Posterior cingulate gyrus (tissue), 11 donors: ENCODE measurements around the gene ETV6.
"Not testable (repeated sequence)": the region's sequence is repeated elsewhere in the genome, so short reads cannot be mapped to it uniquely, and the experiment has no call there.

ENCODE experiments used
- DNase-seq, 10 donors: peaks; one replicate each; pipeline versions ENCODE4 v3.0.0 to v3.0.0-alpha.2; 2020 to 2021; ENCODE audit warnings: mixed read lengths in 3 of 10
- intact Hi-C: fragments of 100-400 bp; cut with DNase I; formaldehyde crosslinking; loops from one replicate; pipeline ENCODE4 v1.15.1; 2023

Gene ETV6

GRCh38 chr12:11664101-11664500 is 14.6 kb downstream of the ETV6 start:
- no peak for DNase-seq
- intact Hi-C loops = no loop called here

- no peak for DNase-seq
- intact Hi-C loops = no loop called here
Measured at GRCh38 chr12:11666131-11667050, 16.9 kb downstream of the ETV6 start.

- no peak for DNase-seq
- intact Hi-C loops = no loop called here
Measured at GRCh38 chr12:11667171-11667570, 17.7 kb downstream of the ETV6 start.

- no peak for DNase-seq
- intact Hi-C loops = no loop called here
Measured at GRCh38 chr12:11668611-11669010, 19.1 kb downstream of the ETV6 start.

GRCh38 chr12:11669348-11669747 is 19.9 kb downstream of the ETV6 start:
- intact Hi-C loops = no loop called here
- DNase-seq = no peak

- DNase-seq = no peak
- intact Hi-C loops = no loop called here
Measured at GRCh38 chr12:11672256-11673191, 23.1 kb downstream of the ETV6 start.

- intact Hi-C loops = no loop called here
- no peak for DNase-seq
Measured at GRCh38 chr12:11673666-11674461, 24.4 kb downstream of the ETV6 start.

- intact Hi-C loops = no loop called here
- no peak for DNase-seq
Measured at GRCh38 chr12:11674894-11675390, 25.5 kb downstream of the ETV6 start.

- intact Hi-C loops = no loop called here
- peak in 2 of 10 donors; percentile 30 for DNase-seq
Measured at GRCh38 chr12:11676052-11676451, 26.6 kb downstream of the ETV6 start.

GRCh38 chr12:11677093-11677492 is 27.6 kb downstream of the ETV6 start:
- no peak for DNase-seq
- intact Hi-C loops = no loop called here

- intact Hi-C loops = no loop called here
- DNase-seq = no peak
Measured at GRCh38 chr12:11677752-11678151, 28.3 kb downstream of the ETV6 start.

GRCh38 chr12:11678781-11679180 is 29.3 kb downstream of the ETV6 start:
- intact Hi-C loops = no loop called here
- DNase-seq = no peak

GRCh38 chr12:11681207-11681606 is 31.7 kb downstream of the ETV6 start:
- DNase-seq = no peak
- intact Hi-C loops = no loop called here

- intact Hi-C loops, DNase-seq: not testable (repeated sequence)
Measured at GRCh38 chr12:11681695-11682094, 32.2 kb downstream of the ETV6 start.

GRCh38 chr12:11684393-11684792 is 34.9 kb downstream of the ETV6 start:
- intact Hi-C loops = no loop called here
- DNase-seq = no peak

GRCh38 chr12:11684811-11685210 is 35.3 kb downstream of the ETV6 start:
- DNase-seq = no peak
- intact Hi-C loops = no loop called here

- no peak for DNase-seq
- intact Hi-C loops = no loop called here
Measured at GRCh38 chr12:11685316-11685715, 35.8 kb downstream of the ETV6 start.

GRCh38 chr12:11685716-11686115 is 36.2 kb downstream of the ETV6 start:
- intact Hi-C loops = no loop called here
- DNase-seq = no peak

GRCh38 chr12:11686120-11686519 is 36.6 kb downstream of the ETV6 start:
- intact Hi-C loops = no loop called here
- DNase-seq = no peak

GRCh38 chr12:11687528-11687927 is 38.1 kb downstream of the ETV6 start:
- no peak for DNase-seq
- intact Hi-C loops = no loop called here
